Placental pericyte (primary cell): ENCODE results near the gene SLC9A8. TPM values are rescaled to one million over a fixed set of nuclear protein-coding genes. Genes with fewer than 3 reads are reported as not detected.

Experiments used
- small RNA-seq: library from RNA; depleted of rRNA; stranded (forward); fragments of <200 nt; gene quantifications from one replicate; pipeline ENCODE3, GENCODE V24; 2012; ENCODE audit warnings: low replicate concordance
- total RNA-seq: library from RNA; depleted of rRNA; stranded (reverse); fragments of >200 nt; gene quantifications from 2 replicates; pipeline ENCODE4 v1.2.3, GENCODE V29; 2012

SLC9A8 gene, protein sequence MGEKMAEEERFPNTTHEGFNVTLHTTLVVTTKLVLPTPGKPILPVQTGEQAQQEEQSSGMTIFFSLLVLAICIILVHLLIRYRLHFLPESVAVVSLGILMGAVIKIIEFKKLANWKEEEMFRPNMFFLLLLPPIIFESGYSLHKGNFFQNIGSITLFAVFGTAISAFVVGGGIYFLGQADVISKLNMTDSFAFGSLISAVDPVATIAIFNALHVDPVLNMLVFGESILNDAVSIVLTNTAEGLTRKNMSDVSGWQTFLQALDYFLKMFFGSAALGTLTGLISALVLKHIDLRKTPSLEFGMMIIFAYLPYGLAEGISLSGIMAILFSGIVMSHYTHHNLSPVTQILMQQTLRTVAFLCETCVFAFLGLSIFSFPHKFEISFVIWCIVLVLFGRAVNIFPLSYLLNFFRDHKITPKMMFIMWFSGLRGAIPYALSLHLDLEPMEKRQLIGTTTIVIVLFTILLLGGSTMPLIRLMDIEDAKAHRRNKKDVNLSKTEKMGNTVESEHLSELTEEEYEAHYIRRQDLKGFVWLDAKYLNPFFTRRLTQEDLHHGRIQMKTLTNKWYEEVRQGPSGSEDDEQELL
- total RNA-seq: 8.7 and 11.8 TPM in 2 replicates

DNA sequence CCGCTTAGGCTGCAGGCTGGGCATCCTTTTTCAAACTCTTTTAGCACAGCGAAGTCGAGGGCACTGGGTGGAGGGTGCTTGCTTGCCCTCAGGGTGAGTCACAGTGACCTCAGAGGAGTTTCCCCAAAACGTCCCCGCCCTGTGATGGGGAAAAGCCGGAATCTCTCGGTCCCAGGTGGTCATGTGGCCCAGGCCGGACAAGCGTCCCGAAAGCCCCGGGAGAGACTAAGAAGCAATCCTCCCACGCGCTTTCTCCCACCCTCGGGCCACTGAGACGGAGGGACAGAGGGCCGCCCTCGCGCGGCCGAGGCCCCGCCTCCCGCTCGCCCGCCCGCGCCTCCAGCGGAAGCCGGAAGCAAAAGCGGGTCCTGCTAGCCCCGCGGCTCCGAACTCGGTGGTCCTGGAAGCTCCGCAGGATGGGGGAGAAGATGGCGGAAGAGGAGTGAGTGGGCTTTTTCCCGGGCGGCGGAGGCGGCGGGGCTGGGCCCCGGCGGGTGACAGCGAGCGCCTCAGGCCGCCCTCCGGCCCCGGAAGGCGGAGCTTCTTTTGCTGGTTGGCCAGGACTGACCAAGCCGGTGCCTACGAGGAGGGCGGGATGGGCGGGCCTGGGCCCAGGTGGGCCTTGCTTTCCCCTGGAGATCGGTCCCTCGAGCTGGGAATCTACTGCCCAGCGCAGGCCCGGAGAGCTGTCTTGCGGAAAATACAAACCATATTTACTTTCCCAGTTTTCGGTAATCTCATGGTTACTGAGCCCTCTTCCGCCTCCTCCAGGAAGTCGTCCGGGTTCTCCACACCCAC lies at the start of gene SLC9A8:
SLC9A8 (plus strand) TSS at position 322 of the 798 bp plus-strand sequence; CDS start at position 417, 95 bp downstream.

GRCh38 chr20:49915380-49916145 lies 102.9 kb downstream of the SLC9A8 start, which contains the start of gene SPATA2:
TSS of gene SPATA2 (minus strand) at chr20:49915529. CDS start at chr20:49908490, 7,039 bp downstream.

GRCh38 chr20:49936153-49937026 lies 123.8 kb downstream of the SLC9A8 start, which contains the start of gene RNF114:
TSS of gene RNF114 (plus strand) at chr20:49936397. CDS start at chr20:49936413, 16 bp downstream.

Small RNAs within 50 kb of the gene (small RNA-seq; reads per million reads assigned to genes)
- gene RF00017: not detected
- gene RF00019: not detected
- not detected for gene RNU6-919P

Other genes with a start within 250 kb of the SLC9A8 start
- gene PTGIS, start 244.7 kb upstream of the SLC9A8 start, total RNA-seq: 0.14 and 4.6 TPM in 2 replicates
- 28.9 and 49.5 TPM in 2 replicates for gene B4GALT5, start 99.0 kb upstream of the SLC9A8 start, total RNA-seq
- 5.7 and 6.2 TPM in 2 replicates for gene SPATA2, start 102.7 kb downstream of the SLC9A8 start, total RNA-seq
- 103 and 146 TPM in 2 replicates for gene RNF114, start 123.6 kb downstream of the SLC9A8 start, total RNA-seq
- 1.1 and 2.1 TPM in 2 replicates for gene SNAI1, start 170.2 kb downstream of the SLC9A8 start, total RNA-seq